ENCODE data around the gene CCDC12.

DNA sequence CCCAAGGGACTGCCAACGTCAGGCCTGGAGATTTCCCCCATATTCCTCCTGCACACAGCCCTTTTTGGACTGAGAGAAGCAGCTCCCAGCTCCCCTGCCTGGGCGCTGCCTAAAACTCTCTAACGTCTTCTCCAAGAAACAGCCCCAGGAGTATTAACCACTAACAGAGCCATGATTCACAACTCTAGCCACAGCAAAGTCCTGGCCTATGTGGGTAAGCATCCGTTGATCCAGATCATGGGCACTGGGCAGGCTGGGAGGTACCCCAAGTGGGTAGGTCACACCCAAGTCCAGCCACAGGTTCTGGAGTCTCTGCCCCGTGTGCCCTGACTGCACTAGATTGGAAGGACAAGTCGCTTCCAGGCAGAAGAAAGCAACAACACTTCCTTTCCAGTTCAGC, 34.8 kb upstream of the CCDC12 start:
- TF ChIP-seq, protein P1, sequence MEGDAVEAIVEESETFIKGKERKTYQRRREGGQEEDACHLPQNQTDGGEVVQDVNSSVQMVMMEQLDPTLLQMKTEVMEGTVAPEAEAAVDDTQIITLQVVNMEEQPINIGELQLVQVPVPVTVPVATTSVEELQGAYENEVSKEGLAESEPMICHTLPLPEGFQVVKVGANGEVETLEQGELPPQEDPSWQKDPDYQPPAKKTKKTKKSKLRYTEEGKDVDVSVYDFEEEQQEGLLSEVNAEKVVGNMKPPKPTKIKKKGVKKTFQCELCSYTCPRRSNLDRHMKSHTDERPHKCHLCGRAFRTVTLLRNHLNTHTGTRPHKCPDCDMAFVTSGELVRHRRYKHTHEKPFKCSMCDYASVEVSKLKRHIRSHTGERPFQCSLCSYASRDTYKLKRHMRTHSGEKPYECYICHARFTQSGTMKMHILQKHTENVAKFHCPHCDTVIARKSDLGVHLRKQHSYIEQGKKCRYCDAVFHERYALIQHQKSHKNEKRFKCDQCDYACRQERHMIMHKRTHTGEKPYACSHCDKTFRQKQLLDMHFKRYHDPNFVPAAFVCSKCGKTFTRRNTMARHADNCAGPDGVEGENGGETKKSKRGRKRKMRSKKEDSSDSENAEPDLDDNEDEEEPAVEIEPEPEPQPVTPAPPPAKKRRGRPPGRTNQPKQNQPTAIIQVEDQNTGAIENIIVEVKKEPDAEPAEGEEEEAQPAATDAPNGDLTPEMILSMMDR (IDR thresholded peaks at IDR 0.05) = no peak
- TF ChIP-seq EZH2phosphoT487 (IDR thresholded peaks at IDR 0.05) (no peak), EZH2 (IDR thresholded peaks at IDR 0.05) (no peak)
